NT2/D1 (cell line): Measurements from ENCODE around the gene ERC2.

Experiments used
- SUZ12 ChIP-seq: IDR thresholded peaks from 2 replicates; pipeline ENCODE4 v1.6.1; 2011; ENCODE audit not compliant: insufficient read length, insufficient read depth; ENCODE audit errors: extremely low read depth
- YY1 ChIP-seq: IDR thresholded peaks from 2 replicates; pipeline ENCODE4 v1.6.1; 2011; ENCODE audit not compliant: insufficient read length, insufficient read depth

GRCh38 chr3:56421205-56421604 lies 47.1 kb downstream of the ERC2 start:
- TF ChIP-seq YY1, result no peak
- TF ChIP-seq SUZ12, result no peak
